SKM-1 (cell line): ENCODE data around the gene MARCHF10.

ENCODE experiments used
- DNase-seq: peaks from one replicate; lab custom pipeline; 2025; ENCODE audit not compliant: unreplicated experiment; lab: John Stamatoyannopoulos, UW

The MARCHF10 gene

GRCh38 chr17:62822080-62822904 lies 14.2 kb upstream of the MARCHF10 start:
- no peak for DNase-seq

- no peak for DNase-seq
Observed at GRCh38 chr17:62821189-62822079, 13.3 kb upstream of the MARCHF10 start.

GRCh38 chr17:62819511-62820221 lies 11.6 kb upstream of the MARCHF10 start:
- DNase-seq = no peak

GRCh38 chr17:62818526-62818925 lies 10.4 kb upstream of the MARCHF10 start:
- no peak for DNase-seq

GRCh38 chr17:62816282-62816839 lies 8.2 kb upstream of the MARCHF10 start:
- DNase-seq = no peak

- DNase-seq = no peak
Observed at GRCh38 chr17:62809656-62810055, 1.5 kb upstream of the MARCHF10 start.

GRCh38 chr17:62808576-62808970 lies 459 bp upstream of the MARCHF10 start:
- DNase-seq = no peak

- no peak for DNase-seq
Observed at GRCh38 chr17:62805234-62805633, 2.9 kb downstream of the MARCHF10 start.

- no peak for DNase-seq
Observed at GRCh38 chr17:62804822-62805221, 3.3 kb downstream of the MARCHF10 start.

- no peak for DNase-seq
Observed at GRCh38 chr17:62804025-62804424, 4.1 kb downstream of the MARCHF10 start.

- no peak for DNase-seq
Observed at GRCh38 chr17:62802561-62803205, 5.4 kb downstream of the MARCHF10 start.

GRCh38 chr17:62801553-62802114 lies 6.5 kb downstream of the MARCHF10 start:
- DNase-seq = no peak

GRCh38 chr17:62800585-62800984 lies 7.5 kb downstream of the MARCHF10 start:
- no peak for DNase-seq

GRCh38 chr17:62797959-62798358 lies 10.2 kb downstream of the MARCHF10 start:
- DNase-seq = no peak

- DNase-seq = no peak
Observed at GRCh38 chr17:62796291-62796690, 11.8 kb downstream of the MARCHF10 start.

GRCh38 chr17:62794666-62794971 lies 13.5 kb downstream of the MARCHF10 start:
- DNase-seq = no peak

GRCh38 chr17:62793919-62794665 lies 14.0 kb downstream of the MARCHF10 start:
- DNase-seq = no peak

- no peak for DNase-seq
Observed at GRCh38 chr17:62792447-62792800, 15.7 kb downstream of the MARCHF10 start.

GRCh38 chr17:62791767-62792446 lies 16.2 kb downstream of the MARCHF10 start:
- DNase-seq = no peak
